ENCODE measurements around the gene GSK3B.

Gene GSK3B

GRCh38 chr3:119872773-119873172 is 221.5 kb downstream of the GSK3B start:
- TF ChIP-seq CTCF (IDR thresholded peaks at IDR 0.05; ENCODE audit: borderline replicate concordance, insufficient read depth, low read depth, low read length) = no peak
- no peak overlapping the region for H3K4me3 ChIP-seq (ENCODE audit: low read depth, low read length)

- H3K4me3 ChIP-seq (ENCODE audit: low read depth, low read length) = no peak overlapping the region
- TF ChIP-seq CTCF (IDR thresholded peaks at IDR 0.05; ENCODE audit: borderline replicate concordance, insufficient read depth, low read depth, low read length) = no peak
Observed at GRCh38 chr3:119871571-119871970, 222.7 kb downstream of the GSK3B start.

GRCh38 chr3:119870512-119870911 is 223.7 kb downstream of the GSK3B start:
- TF ChIP-seq CTCF (IDR thresholded peaks at IDR 0.05; ENCODE audit: borderline replicate concordance, insufficient read depth, low read depth, low read length) = no peak
- no peak overlapping the region for H3K4me3 ChIP-seq (ENCODE audit: low read depth, low read length)

- no peak for TF ChIP-seq CTCF (IDR thresholded peaks at IDR 0.05; ENCODE audit: borderline replicate concordance, insufficient read depth, low read depth, low read length)
Observed at GRCh38 chr3:119864476-119864875, 229.8 kb downstream of the GSK3B start.

GRCh38 chr3:119862616-119863015 is 231.6 kb downstream of the GSK3B start:
- H3K4me3 ChIP-seq (ENCODE audit: low read depth, low read length) = no peak overlapping the region
- no peak for TF ChIP-seq CTCF (IDR thresholded peaks at IDR 0.05; ENCODE audit: borderline replicate concordance, insufficient read depth, low read depth, low read length)

More at GRCh38 chr3:119864476-119864875, 229.8 kb downstream of the GSK3B start:
- H3K4me3 ChIP-seq (ENCODE audit: low read depth, low read length) = no peak overlapping the region

- H3K4me3 ChIP-seq (ENCODE audit: low read depth, low read length) = no peak overlapping the region
- no peak for TF ChIP-seq CTCF (IDR thresholded peaks at IDR 0.05; ENCODE audit: borderline replicate concordance, insufficient read depth, low read depth, low read length)
Observed at GRCh38 chr3:119861681-119862080, 232.6 kb downstream of the GSK3B start.

- H3K4me3 ChIP-seq (ENCODE audit: low read depth, low read length) = no peak overlapping the region
- no peak for TF ChIP-seq CTCF (IDR thresholded peaks at IDR 0.05; ENCODE audit: borderline replicate concordance, insufficient read depth, low read depth, low read length)
Observed at GRCh38 chr3:119859728-119860127, 234.5 kb downstream of the GSK3B start.

Data from GM12875 (cell line).